ENCODE results near the gene FN3KRP.

The FN3KRP gene

DNA sequence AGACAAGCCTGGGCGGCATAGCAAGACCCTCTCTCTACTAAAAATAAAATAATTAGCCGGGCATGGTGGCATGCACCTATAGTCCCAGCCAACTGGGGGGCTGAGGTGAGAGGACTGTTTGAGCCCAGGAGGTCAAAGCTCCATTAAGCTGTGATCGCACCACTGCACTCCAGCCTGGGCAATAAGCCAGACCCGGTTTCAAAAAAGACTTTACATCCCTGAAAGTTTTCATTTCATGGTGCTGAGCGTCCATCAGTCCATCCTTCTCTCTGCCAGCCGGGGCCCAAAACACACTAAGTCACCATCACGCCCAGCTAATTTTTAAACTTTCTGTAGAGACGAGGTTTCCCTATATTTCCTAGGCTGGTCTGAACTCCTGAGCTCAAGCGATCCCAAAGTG is 28.6 kb upstream of the FN3KRP start:
- DNase-seq, result no peak

DNA sequence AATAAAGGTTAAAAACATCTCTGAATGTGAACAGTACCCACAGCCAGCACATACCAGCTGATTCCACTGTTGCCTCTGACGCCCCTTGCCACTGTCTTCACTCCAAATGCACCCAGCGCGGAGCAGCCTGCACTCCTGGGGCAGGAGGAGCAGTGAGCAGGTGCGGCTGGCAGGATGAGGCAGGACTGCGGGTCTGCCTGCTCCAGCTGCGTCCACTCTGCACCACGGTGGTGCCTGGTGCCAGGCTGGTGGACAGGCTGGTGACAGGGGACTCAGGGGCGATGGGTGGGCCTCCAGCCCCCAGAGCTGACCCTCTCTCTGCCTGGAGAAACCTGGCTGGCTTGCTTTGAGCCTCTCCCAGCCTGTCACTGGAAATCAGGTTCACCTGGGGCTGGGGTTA is 27.4 kb upstream of the FN3KRP start:
- DNase-seq, result no peak

DNA sequence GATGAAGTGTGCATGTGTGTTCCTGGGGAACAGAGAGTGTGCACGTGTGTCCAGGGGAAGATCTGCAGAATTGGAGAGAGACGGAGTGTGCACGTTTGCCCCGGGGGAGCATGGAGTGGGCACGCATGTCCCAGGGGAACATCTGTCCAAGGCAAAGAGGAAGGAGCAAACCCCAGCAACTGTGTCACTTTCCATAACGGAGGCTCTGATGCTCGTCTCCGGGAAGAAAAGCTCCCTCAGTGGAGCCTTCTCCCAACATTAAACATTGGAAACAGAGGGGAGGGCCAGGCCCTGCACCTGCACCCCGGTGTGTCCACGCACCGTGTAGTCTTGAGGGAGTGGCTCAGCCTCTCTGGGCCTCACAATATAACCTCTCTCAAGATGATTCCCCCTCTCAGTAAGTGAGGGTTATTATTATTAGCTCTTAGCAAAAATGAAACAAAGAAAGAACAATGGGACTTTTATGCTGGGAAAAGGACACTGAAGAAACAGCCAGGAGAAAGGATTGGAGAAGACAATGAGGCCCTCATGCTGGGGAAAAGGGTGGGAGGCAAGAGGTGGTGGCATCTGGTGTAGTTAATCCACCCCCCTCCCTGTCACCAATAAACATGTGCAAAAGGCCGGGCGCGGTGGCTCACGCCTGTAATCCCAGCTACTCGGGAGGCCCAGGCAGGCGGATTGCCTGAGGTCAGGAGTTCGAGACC is 25.6 kb upstream of the FN3KRP start:
- DNase-seq, result no peak

DNA sequence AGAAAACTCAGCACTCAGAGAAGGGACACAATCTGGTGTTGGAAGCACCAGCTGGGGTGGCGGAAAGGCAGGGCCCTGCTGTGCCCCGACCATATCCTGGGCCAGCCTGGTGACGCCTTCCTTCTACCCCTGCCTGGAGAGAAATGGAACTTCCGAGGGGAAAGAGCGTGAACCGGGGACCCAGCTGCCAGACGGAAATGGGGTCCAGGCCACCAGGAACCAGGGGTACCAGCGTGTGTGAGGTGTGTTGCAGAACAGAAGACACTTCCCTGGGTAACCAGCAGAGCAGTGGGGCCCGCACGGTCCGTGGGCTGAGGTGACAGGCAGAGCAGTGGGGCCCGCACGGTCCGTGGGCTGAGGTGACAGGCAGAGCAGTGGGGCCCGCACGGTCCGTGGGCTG is 24.8 kb upstream of the FN3KRP start:
- no peak for DNase-seq

DNA sequence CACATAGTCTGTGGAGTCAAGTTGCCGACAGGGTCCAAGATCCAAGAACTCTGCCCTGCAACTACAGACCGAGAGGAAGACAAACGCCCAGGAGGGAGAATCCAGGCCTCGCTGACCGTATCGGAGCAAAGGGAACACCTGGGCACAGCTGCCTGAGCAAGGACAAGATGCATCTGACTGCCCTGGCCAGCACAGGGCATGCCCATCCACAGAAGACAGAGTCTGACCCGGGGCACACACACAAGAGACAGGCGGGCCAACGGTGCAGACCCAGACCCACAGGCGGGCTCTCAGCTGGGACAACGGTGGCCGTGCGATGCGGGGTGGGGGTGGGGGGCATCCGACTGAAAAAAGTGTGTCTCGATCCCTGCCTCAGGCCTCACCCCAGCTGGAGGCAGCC is 24.2 kb upstream of the FN3KRP start:
- DNase-seq, result no peak

DNA sequence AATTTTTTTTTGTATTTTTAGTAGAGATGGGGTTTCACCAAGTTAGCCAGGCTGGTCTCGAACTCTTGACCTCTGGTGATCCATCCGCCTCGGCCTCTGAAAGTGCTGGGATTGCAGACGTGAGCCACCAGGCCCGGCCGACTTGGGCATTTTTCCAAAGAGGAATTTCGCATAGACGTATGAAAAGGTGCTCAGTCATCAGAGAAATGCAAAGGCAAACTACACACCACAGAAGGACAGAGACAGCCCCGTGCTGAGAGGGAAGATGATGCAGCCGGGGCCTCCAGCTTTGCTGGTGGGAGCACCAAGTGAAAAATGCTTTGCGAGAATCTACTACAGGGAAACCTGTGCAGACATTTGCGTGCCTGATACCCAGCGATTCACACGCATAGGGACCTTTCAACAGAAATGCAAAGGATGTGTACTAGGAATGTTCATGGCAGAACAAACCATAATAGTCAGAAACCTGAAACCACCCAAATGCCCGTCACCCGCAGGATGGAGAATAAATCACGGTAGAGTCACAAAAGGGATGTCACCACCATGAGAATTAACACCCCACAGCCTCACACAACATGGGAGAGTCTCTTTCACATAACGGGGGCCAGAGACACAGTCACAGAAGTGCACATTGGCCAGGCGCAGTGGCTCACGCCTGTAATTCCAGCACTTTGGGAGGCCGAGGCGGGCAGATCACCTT is 23.2 kb upstream of the FN3KRP start:
- DNase-seq, result no peak

DNA sequence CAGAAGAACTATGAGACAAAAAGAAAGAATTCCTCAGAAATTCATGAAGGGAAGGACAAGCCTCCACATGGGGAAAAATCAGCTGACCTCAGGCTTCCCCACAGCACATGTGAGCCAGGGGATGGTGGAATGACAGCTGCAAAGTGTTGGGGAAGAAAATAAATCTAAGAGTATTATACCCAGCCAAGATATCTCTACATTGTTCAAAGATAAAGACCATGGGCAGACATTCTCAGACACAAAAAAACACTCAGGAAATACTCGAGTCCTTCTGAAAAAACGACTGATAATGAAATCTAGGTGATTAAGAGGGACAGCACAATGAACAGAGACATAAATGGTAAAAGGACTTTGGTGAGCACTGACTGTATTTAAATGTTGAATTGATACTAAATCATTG is 21.9 kb upstream of the FN3KRP start:
- DNase-seq, result no peak

DNA sequence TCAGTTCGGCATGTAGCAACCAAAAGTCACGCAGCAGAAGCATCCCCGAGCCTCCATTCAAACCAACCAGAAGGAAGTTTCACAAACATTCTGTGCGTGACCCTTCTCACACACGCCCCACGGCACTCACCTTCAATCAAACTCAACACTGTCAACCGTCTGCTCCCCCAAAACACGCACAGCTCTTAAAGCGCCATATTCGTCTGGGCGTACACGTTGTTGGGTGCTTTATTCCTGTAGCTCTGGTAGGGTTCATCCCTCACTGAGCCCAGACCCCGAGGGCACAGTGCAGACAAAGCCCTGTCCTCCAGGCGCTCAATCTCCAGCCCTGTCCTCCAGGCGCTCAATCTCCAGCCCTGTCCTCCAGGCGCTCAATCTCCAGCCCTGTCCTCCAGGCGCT is 20.2 kb upstream of the FN3KRP start:
- DNase-seq, result no peak

DNA sequence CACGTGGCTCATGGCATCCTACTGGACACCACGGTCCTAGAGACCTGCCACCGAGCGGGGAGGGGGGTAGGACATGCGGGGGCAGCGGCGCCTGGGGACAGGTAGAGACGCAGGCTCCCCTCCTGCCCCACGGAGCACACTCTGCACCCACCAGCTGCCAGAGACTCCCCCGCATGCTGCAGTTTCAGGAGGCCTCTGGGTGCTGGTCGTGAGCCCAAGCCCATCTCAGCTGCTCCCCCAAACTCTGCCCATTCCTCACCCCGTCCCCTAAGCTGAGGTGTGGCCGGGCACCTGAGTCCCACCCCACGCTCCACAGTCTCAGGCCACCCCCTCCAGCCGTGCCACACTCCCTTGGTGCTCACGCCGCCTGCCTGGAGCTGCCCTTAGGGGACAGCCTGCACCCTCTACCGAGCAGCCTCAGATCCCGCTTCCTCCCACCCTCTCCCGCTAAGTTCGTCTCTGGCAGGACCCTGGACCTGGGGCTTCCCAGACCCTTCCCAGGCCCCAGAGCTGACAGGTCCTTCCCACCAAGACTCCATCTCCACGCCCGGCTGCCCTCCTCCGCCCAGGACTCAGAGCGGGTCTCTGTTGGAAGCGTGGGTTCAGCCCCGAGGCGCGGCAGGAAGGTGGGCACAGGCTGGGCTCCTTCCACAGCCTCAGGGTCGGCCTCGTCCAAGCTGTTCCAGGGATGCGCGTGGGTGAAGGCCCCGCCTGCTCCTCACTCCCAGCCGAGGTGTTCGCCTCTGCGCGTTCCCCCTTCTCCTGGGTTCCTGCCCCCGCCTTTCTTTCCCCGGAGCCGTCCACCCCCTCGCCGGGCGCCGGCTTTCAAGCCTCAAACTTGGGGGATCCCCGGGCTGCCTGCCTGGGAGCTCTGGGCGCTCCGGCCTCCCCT is 19.3 kb upstream of the FN3KRP start:
- no peak for DNase-seq

DNA sequence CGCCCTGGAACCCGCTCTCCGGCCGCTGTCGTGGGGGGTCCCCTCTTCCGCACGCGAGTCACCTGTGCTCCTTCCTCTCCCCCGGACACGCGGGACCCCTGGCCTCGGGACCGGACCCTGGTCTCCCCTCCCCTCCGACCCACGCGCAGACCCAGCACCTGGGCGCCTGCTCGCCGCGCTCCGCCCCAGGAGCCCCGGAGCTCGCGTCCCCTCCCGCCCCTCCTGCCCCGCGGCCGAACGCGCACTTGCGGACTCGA is 18.8 kb upstream of the FN3KRP start:
- DNase-seq, result no peak

DNA sequence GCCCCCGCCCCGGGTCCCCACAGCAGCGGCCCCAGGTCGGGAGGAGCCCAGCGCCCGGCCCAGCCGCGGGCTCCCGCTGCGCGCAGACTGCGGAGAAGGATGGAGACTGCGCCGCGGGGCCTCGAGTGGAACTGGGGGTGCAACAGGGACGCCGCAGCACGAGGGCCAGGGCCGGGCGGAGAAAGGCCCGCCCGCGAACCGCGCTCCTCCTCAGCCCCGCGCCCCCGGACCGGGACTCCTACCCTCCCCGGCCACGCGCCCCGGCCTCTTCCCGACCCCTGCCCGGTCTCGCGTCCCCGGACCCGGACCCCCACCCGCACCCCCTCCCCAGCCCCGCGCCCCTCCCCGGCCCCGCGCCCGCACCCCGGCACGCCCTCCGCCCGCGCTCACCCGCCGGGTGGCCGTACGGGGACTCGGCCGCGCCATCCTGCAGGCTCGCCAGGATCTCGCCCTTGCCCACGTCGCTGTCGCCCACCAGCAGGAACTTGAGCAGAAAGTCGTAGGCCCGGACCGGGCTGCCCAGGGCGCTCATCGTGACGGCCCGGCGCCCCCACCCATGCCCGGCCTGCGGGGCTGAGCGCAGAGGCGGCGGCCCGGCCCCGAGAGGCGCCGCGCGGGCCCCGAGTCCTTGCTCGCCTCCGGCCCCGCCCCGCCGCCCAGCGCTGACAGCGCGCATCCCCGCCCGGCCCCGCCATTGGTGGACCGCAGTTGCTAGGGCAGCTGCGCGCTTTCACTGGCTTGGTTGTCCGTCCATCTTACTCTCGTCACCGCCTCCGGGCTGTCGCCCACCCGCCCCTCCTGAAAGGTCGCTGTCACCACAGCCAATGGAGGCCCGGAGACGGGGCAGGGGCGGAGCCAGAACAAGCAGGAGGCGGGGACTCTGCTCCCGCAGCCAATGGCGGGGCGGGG is 18.2 kb upstream of the FN3KRP start, which contains the start of gene RAB40B:
RAB40B (minus strand) TSS at position 634 of the 909 bp plus-strand sequence; CDS start at position 532, 102 bp downstream.
- peak; percentile 99 for DNase-seq

DNA sequence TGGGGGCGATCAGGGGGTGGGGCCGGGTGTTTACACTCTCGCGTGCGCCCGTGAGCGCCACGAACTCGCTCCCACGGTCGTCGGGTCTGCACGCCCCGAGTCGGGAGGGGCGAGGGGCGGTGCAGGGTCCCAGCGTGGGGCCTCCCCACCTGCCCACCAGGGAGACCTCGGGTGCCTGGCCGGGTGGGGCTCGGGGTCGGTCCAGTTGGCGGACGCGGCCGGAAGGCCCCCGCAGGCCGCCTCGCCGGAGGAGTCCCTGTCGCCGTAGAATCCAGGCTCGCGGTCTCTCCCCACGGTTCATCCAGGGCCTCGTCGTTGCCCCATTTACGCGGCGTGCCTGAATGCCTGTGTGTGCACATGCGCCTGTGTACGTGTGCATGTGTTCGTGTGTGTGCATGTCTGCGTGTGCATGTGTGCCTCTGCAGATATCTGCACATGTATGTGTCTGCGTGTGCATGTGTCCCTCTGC is 17.5 kb upstream of the FN3KRP start:
- no peak for DNase-seq

DNA sequence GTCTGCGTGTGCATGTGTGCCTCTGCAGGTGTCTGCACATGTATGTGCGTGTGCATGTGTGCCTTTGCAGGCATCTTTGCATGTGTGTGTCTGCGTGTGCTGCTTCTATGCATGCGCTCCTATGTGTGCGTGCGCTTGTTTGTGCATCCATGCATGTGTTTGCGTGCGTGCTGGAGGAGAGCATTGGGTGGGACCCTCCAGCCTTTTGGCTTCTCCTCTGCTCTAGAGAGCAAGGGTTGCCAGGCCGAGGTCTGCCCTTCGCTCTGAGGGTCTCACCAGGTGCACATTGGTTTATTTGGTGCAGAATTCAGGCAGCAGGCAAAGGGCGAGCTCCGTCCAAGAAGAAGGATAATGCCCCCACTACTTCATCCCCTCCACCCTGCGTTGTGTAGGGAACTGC is 17.0 kb upstream of the FN3KRP start:
- no peak for DNase-seq

DNA sequence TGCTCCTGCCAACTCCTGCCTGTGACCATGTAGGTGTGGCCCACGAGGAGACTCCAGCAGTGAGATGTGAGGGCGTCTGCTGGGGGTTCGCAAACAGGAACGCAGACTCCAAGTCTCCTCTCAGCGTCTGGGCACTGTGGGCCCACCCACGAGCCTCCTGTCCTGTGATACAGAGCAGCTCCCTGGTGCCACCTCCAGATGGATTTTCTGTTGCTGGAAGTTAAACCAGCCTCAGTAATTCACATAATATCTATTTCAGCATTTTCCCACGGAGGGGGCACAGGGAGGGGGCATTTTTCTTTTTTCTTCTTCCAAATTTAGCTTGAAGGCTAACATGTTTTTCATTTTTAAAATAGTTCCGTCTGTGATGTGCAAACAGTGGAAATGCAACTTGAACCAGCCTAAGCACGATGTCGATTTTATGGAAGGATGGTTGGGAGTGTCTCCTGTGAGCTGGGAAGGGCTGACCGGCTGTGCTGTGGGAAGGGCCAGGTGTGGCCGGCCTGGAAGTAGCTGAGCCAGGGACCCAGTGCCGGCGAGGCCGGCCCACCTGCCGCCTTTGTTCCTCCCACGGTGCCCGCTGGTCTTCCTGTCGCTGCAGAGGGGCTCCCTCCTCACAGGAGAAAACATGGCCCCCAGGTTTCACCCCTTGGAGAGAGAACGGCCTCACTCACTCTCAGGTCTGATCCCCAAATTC is 14.1 kb upstream of the FN3KRP start:
- no peak for DNase-seq

DNA sequence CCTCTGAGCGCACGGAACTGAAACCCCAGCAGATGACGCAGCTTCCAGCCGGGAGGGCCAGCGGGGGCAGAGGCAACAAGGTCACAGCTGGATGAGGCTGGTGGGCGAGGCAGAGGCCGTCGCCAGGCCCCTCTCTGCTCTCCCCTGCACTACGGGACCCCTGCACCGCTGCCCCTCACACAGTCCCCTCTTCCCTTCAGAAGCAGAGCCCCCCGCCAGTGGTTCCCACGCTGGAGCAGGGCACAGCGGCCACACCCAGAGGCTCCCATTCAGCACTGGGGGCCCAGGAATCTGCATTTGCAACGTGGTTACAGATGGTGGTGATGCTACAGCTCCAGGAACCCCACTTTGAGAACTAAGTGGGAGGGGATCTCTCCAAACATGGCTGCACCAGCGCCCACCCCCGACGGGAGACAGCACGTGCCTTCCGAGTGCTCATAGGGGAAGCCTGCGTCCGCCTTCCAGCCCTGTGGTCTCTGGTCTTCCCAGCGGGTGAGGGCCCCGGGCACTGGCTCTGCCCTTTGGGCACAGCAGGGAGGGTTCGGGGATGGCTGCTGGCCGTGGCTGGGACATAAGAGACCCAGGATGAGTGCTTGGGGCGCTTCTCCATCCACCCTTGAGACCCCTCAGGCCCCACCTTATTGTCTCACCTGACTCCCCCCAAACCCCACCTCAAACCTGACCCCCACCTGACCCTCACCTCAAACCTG is 13.3 kb upstream of the FN3KRP start:
- no peak for DNase-seq

DNA sequence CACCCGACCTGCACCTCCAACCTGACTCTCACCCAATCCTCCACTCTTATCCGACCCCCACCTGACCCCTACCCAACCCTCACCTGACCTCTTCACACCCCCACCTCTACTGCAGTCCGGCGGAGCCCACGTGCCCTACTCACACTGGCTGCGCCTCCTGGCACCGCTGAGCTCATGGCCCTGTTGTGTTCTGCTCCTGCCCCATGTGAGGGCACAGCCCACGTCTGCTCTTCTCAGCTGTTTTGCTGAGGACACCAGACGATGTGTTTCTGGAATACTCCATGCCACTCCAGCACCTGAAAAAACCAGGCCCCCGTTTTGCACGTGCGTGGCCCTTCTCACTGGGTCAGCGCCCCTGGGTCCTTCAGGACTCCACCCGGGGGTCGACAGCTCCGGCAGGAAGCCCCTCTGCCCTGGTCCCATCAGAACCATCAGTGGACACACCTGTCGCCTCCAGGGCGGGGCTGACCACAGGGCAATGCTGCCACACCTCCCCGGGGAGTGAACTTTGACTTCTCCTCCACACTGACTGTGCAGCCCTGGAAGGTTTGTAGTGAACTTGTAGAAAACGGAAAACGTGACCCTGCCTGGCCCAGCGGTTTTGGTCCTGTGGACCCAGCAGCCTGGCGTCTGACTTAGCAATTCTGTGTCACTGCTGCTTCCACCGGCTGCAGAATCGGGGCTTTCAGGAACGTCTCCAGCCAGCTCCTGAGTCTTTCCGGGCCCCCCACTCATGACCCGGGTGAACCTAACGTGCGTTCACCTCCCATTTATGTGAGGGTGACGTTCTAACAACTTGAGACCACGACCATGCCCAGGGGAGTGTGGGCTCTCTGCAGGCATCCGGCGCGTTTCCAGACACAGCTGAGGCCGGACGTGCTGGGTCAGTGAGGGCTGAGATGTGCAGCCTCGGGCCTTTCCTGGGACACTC is 12.3 kb upstream of the FN3KRP start:
- no peak for DNase-seq

DNA sequence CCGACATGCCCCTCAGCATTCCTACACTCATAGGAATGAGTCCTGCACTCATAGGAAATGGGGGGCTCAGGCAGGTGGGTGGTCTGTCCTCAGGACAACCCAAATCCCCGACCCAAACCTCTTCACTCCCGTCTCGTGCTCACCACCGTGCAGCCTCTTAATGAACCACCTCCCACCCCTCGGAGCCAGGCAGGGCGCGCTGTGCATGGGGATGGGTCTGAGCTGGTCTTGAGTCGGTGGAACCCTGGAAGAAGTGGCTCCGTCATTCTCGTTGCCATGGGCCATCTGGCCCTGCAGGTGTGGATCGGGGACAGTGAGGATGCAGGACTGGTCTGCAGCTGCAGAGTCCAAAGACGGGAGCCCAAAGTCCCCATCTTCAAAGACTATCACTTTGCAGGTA is 11.6 kb upstream of the FN3KRP start:
- DNase-seq, result no peak

DNA sequence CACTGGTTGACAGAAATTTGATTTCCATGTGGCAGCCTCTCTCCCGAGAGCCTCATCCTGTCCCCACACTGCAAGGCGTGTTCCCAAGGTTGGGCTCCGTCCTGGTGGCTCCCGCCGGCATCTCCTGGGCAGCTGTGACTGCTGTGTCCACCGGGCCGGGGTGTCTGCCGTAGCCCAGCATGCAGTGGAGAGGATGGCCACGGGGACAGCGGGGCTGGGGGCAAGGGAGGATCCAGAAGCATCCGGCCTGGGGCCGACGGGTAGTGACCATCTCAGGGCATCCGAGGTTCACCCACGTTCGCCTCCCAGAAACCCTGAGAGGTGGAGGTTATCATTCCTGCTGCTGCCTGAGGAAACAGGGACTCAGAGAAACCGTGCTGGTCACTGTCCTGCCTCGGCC is 10.8 kb upstream of the FN3KRP start:
- DNase-seq, result no peak

DNA sequence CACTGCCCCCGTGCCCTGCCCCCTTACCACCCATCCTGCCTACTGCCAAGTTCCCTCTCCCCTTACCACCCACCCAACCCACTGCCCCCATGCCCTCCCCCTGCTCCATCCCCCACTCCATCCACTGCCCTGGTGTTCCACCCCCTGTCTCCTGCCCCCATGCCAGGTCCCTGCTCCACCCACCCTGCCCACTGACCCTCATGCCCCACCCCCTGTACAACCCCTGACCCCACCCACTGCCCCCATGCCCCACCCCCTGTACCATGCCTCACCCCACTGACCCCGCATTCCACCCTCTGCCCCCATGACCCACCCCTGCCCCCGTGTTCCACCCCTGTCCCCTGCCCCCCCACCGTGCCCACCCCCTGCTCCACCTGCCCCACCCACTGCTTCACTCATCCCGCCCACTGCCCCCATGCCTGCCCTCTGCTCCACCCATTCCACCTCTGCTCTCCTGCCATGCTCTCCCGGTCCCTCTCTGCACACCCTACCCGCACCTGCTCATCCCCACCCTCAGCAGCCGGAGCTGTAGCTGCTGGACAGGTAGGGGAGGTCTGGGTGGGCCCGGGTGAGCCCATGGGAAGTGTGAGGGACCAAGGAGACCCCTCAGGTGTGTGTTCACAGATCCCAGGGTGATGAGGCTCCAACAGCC is 7.4 kb upstream of the FN3KRP start:
- no peak for DNase-seq
